HCT116 (cell line): ENCODE measurements around the gene G0S2. TPM values are rescaled to one million over a fixed set of nuclear protein-coding genes. Genes with fewer than 3 reads are reported as not detected.

Experiments used
- ATAC-seq: fragments of 200-7000 bp; cut with Tn5 transposase; 2 replicates; pipeline ENCODE4 v1.9.1; 2020; ENCODE audit warnings: mild to moderate bottlenecking, moderate library complexity
- BruUV-seq: library from RNA; stranded (reverse); fragments of 400-500 nt; replicated peaks from 2 replicates; lab custom pipeline; 2021; lab: Mats Ljungman, UMichigan
- CTCF ChIA-PET: fragments of 300-600 bp; sonication (Branson Sonifier 250); formaldehyde crosslinking; loops from one replicate; lab custom pipeline; 2021; ENCODE audit warnings: antibody characterized with exemption; lab: Charles Lee
- POLR2A ChIA-PET: fragments of 300-600, 350-600 bp; sonication (Branson Sonifier 250); formaldehyde crosslinking; loops from one replicate; lab custom pipeline; 2021; ENCODE audit warnings: antibody characterized with exemption; lab: Charles Lee
- RAD21 ChIA-PET, 2 experiments: fragments of 300-600 bp; sonication (Branson Sonifier 250); formaldehyde crosslinking; loops; one replicate each; lab custom pipeline; 2023; ENCODE audit warnings: low total read pairs in 2 of 2; ENCODE audit not compliant: uncharacterized antibody in 2 of 2, unreplicated experiment in 2 of 2, low non-redundant PET in 1 of 2; lab: Charles Lee
- DNase-seq: peaks from one replicate; pipeline ENCODE4 v3.0.0-alpha.2; 2010; ENCODE audit warnings: low read depth, low spot score
- H2AFZ ChIP-seq: fragments of 200-600 bp; shearing (Covaris generic), sonication (generic); 2 replicates; pipeline ENCODE4 v1.6.1; 2017; ENCODE audit warnings: low read depth, mixed run types, mixed read lengths, antibody characterized with exemption, low read length; ENCODE audit not compliant: poor library complexity, severe bottlenecking
- H3K27ac ChIP-seq: 2 replicates; pipeline ENCODE4 v1.5.1; 2012; ENCODE audit warnings: low read depth, low read length
- H3K27me3 ChIP-seq: fragments of 200-600 bp; sonication (generic); 2 replicates; pipeline ENCODE4 v1.6.1; 2016; ENCODE audit warnings: mixed run types, low read length, mixed read lengths; ENCODE audit not compliant: insufficient read depth
- H3K36me3 ChIP-seq, 2 experiments: fragments of 200-500 bp in 1 of 2; fragments of 200-600 bp in 1 of 2; sonication (Bioruptor generic) in 1 of 2; sonication (generic) in 1 of 2; 2 replicates each; pipeline versions ENCODE4 v1.5.1 to v1.6.1; 2014 to 2016; ENCODE audit warnings: low read length in 2 of 2, inconsistent platforms in 1 of 2, mixed read lengths in 1 of 2, mixed run types in 1 of 2; ENCODE audit not compliant: insufficient read depth in 2 of 2, control insufficient read depth in 1 of 2
- H3K4me1 ChIP-seq, 2 experiments: fragments of 200-600 bp in 1 of 2; sonication (generic) in 1 of 2; 2 replicates each; pipeline versions ENCODE4 v1.5.1 to v1.6.1; 2012 to 2017; ENCODE audit warnings: low read length in 2 of 2, inconsistent platforms in 1 of 2, mild to moderate bottlenecking in 1 of 2, mixed read lengths in 1 of 2, mixed run types in 1 of 2, moderate library complexity in 1 of 2; ENCODE audit not compliant: insufficient read depth in 2 of 2, control insufficient read depth in 1 of 2
- H3K4me2 ChIP-seq: fragments of 200-600 bp; sonication (generic); 2 replicates; pipeline ENCODE4 v1.6.1; 2017; ENCODE audit warnings: mixed run types, low read length, mixed read lengths
- H3K4me3 ChIP-seq, 2 experiments: fragments of 200-600 bp in 1 of 2; sonication (generic) in 1 of 2; replicated peaks in 1 of 2; 2 replicates each; pipeline ENCODE4 v1.5.1; 2011 to 2016; ENCODE audit warnings: low read length in 2 of 2, control low read depth in 1 of 2, low read depth in 1 of 2, mild to moderate bottlenecking in 1 of 2, mixed read lengths in 1 of 2, mixed run types in 1 of 2
- H3K79me2 ChIP-seq: fragments of 200-600 bp; sonication (generic); 2 replicates; pipeline ENCODE4 v1.6.1; 2017; ENCODE audit warnings: mild to moderate bottlenecking, mixed run types, low read length, moderate library complexity, mixed read lengths; ENCODE audit not compliant: insufficient read depth
- H3K9ac ChIP-seq: fragments of 200-600 bp; sonication (generic); 2 replicates; pipeline ENCODE4 v1.6.1; 2016; ENCODE audit warnings: low read length, mixed read lengths
- H3K9me2 ChIP-seq: fragments of 200-600 bp; sonication (generic), shearing (Covaris generic); 2 replicates; pipeline ENCODE4 v1.6.1; 2017; ENCODE audit warnings: mixed run types, mild to moderate bottlenecking, moderate library complexity; ENCODE audit not compliant: insufficient read depth
- H3K9me3 ChIP-seq, 2 experiments: fragments of 200-500 bp in 1 of 2; fragments of 200-600 bp in 1 of 2; sonication (Bioruptor generic) in 1 of 2; sonication (generic) in 1 of 2; 2 replicates each; pipeline ENCODE4 v1.6.1; 2014 to 2017; ENCODE audit warnings: low read length in 2 of 2, mixed read lengths in 2 of 2, inconsistent platforms in 1 of 2, low read depth in 1 of 2, mild to moderate bottlenecking in 1 of 2, mixed run types in 1 of 2, moderate library complexity in 1 of 2; ENCODE audit not compliant: control insufficient read depth in 1 of 2, insufficient read depth in 1 of 2
- H4K20me1 ChIP-seq: fragments of 200-600 bp; sonication (generic), shearing (Covaris generic); 2 replicates; pipeline ENCODE4 v1.6.1; 2017; ENCODE audit warnings: mixed run types, mild to moderate bottlenecking, moderate library complexity; ENCODE audit not compliant: insufficient read depth
- CBX3 ChIP-seq: IDR thresholded peaks from 2 replicates; pipeline ENCODE4 v1.6.1; 2012; ENCODE audit warnings: low read depth
- CEBPB ChIP-seq: IDR thresholded peaks from 2 replicates; pipeline ENCODE4 v1.6.1; 2012; ENCODE audit warnings: low read depth
- EGR1 ChIP-seq: IDR thresholded peaks from 2 replicates; pipeline ENCODE4 v1.6.1; 2012; ENCODE audit warnings: low read depth
- EZH2 ChIP-seq: fragments of 200-600 bp; sonication (generic); IDR thresholded peaks from 2 replicates; pipeline ENCODE4 v1.6.1; 2017; ENCODE audit warnings: antibody characterized with exemption, mixed run types
- EZH2phosphoT487 ChIP-seq: fragments of 200-600 bp; IDR thresholded peaks from 2 replicates; pipeline ENCODE4 v1.6.1; 2018; ENCODE audit warnings: antibody characterized with exemption, borderline replicate concordance
- POLR2A ChIP-seq: IDR thresholded peaks from 2 replicates; pipeline ENCODE4 v1.7.0; 2011; ENCODE audit warnings: borderline replicate concordance; ENCODE audit not compliant: insufficient read depth, insufficient read length; ENCODE audit errors: extremely low read depth
- RAD21 ChIP-seq: IDR thresholded peaks from 2 replicates; pipeline ENCODE4 v1.6.1; 2012; ENCODE audit warnings: low read depth, mild to moderate bottlenecking
- SIN3A ChIP-seq: IDR thresholded peaks from 2 replicates; pipeline ENCODE4 v1.6.1; 2012; ENCODE audit warnings: low read depth
- SRF ChIP-seq: IDR thresholded peaks from 2 replicates; pipeline ENCODE4 v1.6.1; 2012; ENCODE audit warnings: low read depth
- YY1 ChIP-seq: IDR thresholded peaks from 2 replicates; pipeline ENCODE4 v1.6.1; 2011; ENCODE audit warnings: low read length, low read depth, moderate library complexity, mild to moderate bottlenecking; ENCODE audit not compliant: insufficient replicate concordance; ENCODE audit errors: extremely low read depth
- ZNF274 ChIP-seq: fragments of 200-500 bp; sonication (Bioruptor generic); IDR thresholded peaks from 2 replicates; pipeline ENCODE4 v1.6.1; 2014; ENCODE audit warnings: mild to moderate bottlenecking, low read depth, low read length, inconsistent platforms
- intact Hi-C: fragments of 100-400 bp; cut with micrococcal nuclease; formaldehyde crosslinking; loops from 2 replicates; pipeline ENCODE4 v1.10.0; 2022
- total RNA-seq: library from RNA; stranded (reverse); gene quantifications from one replicate; pipeline ENCODE4 v1.2.1, GENCODE V29; 2021; ENCODE audit not compliant: unreplicated experiment
- TF ChIP-seq, protein P1 (sequence below): IDR thresholded peaks from 2 replicates; pipeline ENCODE4 v1.6.1; 2012
- TF ChIP-seq, protein P2 (sequence below): IDR thresholded peaks from 2 replicates; pipeline ENCODE4 v1.6.1; 2012; ENCODE audit warnings: low read depth
- TF ChIP-seq, protein P3 (sequence below): IDR thresholded peaks from 2 replicates; pipeline ENCODE4 v1.6.1; 2011; ENCODE audit warnings: mild to moderate bottlenecking, low read length, moderate library complexity; ENCODE audit not compliant: insufficient replicate concordance; ENCODE audit errors: extremely low read depth
- TF ChIP-seq, protein P4 (sequence below), 3 experiments: fragments of 200-600 bp in 1 of 3; sonication (generic) in 1 of 3; IDR thresholded peaks in 2 of 3; conservative IDR thresholded peaks in 1 of 3; 2 replicates each; pipeline ENCODE4 v1.5.1; 2012 to 2017; ENCODE audit warnings: low read depth in 2 of 3, low read length in 2 of 3, antibody characterized with exemption in 1 of 3, borderline replicate concordance in 1 of 3, control low read depth in 1 of 3, mild to moderate bottlenecking in 1 of 3, mixed read lengths in 1 of 3, mixed run types in 1 of 3, moderate library complexity in 1 of 3; ENCODE audit not compliant: insufficient read depth in 1 of 3

G0S2 gene
- total RNA-seq, 1 experiment from 2014 or later = not detected

DNA sequence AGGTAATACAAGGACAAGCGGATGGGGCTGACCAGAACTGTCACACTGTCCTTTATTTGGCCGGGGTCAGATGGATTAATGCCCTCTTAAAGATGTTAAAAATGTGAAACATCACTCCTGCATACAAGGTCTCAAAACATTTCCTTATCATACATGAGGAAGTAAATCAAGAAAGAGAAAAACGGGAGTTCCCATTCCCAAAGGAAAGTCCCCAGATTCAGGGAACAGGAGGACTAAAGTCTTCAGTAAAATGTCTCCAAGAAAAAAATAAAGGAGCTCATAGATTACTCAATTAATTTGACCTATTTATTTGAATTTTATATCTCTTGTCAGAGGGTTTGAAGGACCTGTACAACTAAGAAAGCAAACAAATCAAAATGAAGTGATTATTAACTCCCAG lies 16.0 kb downstream of the G0S2 start:
- DNase-seq (no peak), ATAC-seq (no peak)
- H3K27ac ChIP-seq = no peak overlapping the region
- no peak overlapping the region for H3K4me2 ChIP-seq
- ChIA-PET POLR2A (interaction anchor here (1.2 kb wide), 1 partner anchor 38 kb away, joined by 3 read pairs; no protein-coding TSS in a partner anchor), CTCF (interaction anchor here (1.7 to 2.3 kb wide), 2 partner anchors 42 to 115 kb away, joined by 4 to 9 read pairs; no protein-coding TSS in a partner anchor), RAD21 (no interaction called here)
- H3K27me3 ChIP-seq = peaks cover 16% of the 10 kb centered on the region; the same call in 1 of the 2 replicates
- no peaks in the 10 kb centered on the region for H4K20me1 ChIP-seq
- peaks cover 8 to 24% of the 10 kb centered on the region in 2 experiments; a peak in 3 of 4 replicates for H3K4me1 ChIP-seq
- TF ChIP-seq, protein P1, sequence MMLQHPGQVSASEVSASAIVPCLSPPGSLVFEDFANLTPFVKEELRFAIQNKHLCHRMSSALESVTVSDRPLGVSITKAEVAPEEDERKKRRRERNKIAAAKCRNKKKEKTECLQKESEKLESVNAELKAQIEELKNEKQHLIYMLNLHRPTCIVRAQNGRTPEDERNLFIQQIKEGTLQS = no peak
- TF ChIP-seq, protein P2, sequence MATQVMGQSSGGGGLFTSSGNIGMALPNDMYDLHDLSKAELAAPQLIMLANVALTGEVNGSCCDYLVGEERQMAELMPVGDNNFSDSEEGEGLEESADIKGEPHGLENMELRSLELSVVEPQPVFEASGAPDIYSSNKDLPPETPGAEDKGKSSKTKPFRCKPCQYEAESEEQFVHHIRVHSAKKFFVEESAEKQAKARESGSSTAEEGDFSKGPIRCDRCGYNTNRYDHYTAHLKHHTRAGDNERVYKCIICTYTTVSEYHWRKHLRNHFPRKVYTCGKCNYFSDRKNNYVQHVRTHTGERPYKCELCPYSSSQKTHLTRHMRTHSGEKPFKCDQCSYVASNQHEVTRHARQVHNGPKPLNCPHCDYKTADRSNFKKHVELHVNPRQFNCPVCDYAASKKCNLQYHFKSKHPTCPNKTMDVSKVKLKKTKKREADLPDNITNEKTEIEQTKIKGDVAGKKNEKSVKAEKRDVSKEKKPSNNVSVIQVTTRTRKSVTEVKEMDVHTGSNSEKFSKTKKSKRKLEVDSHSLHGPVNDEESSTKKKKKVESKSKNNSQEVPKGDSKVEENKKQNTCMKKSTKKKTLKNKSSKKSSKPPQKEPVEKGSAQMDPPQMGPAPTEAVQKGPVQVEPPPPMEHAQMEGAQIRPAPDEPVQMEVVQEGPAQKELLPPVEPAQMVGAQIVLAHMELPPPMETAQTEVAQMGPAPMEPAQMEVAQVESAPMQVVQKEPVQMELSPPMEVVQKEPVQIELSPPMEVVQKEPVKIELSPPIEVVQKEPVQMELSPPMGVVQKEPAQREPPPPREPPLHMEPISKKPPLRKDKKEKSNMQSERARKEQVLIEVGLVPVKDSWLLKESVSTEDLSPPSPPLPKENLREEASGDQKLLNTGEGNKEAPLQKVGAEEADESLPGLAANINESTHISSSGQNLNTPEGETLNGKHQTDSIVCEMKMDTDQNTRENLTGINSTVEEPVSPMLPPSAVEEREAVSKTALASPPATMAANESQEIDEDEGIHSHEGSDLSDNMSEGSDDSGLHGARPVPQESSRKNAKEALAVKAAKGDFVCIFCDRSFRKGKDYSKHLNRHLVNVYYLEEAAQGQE = no peak
- TF ChIP-seq, protein P3, sequence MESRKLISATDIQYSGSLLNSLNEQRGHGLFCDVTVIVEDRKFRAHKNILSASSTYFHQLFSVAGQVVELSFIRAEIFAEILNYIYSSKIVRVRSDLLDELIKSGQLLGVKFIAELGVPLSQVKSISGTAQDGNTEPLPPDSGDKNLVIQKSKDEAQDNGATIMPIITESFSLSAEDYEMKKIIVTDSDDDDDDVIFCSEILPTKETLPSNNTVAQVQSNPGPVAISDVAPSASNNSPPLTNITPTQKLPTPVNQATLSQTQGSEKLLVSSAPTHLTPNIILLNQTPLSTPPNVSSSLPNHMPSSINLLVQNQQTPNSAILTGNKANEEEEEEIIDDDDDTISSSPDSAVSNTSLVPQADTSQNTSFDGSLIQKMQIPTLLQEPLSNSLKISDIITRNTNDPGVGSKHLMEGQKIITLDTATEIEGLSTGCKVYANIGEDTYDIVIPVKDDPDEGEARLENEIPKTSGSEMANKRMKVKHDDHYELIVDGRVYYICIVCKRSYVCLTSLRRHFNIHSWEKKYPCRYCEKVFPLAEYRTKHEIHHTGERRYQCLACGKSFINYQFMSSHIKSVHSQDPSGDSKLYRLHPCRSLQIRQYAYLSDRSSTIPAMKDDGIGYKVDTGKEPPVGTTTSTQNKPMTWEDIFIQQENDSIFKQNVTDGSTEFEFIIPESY = no peak
- TF ChIP-seq RAD21 (no peak), POLR2A (no peak), ZNF274 (no peak), EZH2phosphoT487 (no peak), SRF (no peak), EGR1 (no peak), SIN3A (no peak), YY1 (no peak), EZH2 (no peak), CEBPB (no peak), CBX3 (no peak)
- TF ChIP-seq, protein P4, sequence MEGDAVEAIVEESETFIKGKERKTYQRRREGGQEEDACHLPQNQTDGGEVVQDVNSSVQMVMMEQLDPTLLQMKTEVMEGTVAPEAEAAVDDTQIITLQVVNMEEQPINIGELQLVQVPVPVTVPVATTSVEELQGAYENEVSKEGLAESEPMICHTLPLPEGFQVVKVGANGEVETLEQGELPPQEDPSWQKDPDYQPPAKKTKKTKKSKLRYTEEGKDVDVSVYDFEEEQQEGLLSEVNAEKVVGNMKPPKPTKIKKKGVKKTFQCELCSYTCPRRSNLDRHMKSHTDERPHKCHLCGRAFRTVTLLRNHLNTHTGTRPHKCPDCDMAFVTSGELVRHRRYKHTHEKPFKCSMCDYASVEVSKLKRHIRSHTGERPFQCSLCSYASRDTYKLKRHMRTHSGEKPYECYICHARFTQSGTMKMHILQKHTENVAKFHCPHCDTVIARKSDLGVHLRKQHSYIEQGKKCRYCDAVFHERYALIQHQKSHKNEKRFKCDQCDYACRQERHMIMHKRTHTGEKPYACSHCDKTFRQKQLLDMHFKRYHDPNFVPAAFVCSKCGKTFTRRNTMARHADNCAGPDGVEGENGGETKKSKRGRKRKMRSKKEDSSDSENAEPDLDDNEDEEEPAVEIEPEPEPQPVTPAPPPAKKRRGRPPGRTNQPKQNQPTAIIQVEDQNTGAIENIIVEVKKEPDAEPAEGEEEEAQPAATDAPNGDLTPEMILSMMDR (IDR thresholded peaks at IDR 0.05 in 2 of 3, conservative IDR thresholded peaks at IDR 0.05 in 1 of 3; ENCODE audit: borderline replicate concordance in 1 of 3, insufficient read depth in 1 of 3, low read depth in 2 of 3, low read length in 2 of 3) = no peak
- no peak overlapping the region for H3K4me3 ChIP-seq
- H2AFZ ChIP-seq = no peak overlapping the region
- H3K36me3 ChIP-seq = no peaks in the 10 kb centered on the region
- no peaks in the 10 kb centered on the region for H3K9me2 ChIP-seq
- H3K9ac ChIP-seq = no peak overlapping the region
- intact Hi-C loops = loop anchor here (2.0 kb wide), 1 partner anchor 38 kb away; the partner anchor contains the start of gene LAMB3
- H3K79me2 ChIP-seq = no peaks in the 10 kb centered on the region
- no peaks in the 10 kb centered on the region for H3K9me3 ChIP-seq
- no TSS peak for BruUV-seq
